MM.1S (cell line): ENCODE data around the gene CC2D2B.

ENCODE experiments used
- DNase-seq: peaks from one replicate; pipeline ENCODE4 v3.0.0-alpha.2; 2015
- H2AFZ ChIP-seq: fragments of 300-600 bp; sonication (generic); 2 replicates; pipeline ENCODE4 v1.6.0; 2016; ENCODE audit warnings: antibody characterized with exemption, low read length
- H3F3A ChIP-seq: fragments of 300-600 bp; sonication (generic); 2 replicates; pipeline ENCODE4 v1.6.1; 2016; ENCODE audit warnings: mild to moderate bottlenecking, antibody characterized with exemption, low read length, moderate library complexity, mixed read lengths; ENCODE audit not compliant: insufficient read depth
- H3K27ac ChIP-seq: fragments of 300-600 bp; sonication (generic); 2 replicates; pipeline ENCODE4 v1.5.1; 2016; ENCODE audit warnings: mild to moderate bottlenecking, low read length
- H3K27me3 ChIP-seq: fragments of 300-600 bp; sonication (generic); replicated peaks from 2 replicates; pipeline ENCODE4 v1.6.0; 2016; ENCODE audit warnings: low read length; ENCODE audit not compliant: insufficient read depth
- H3K36me3 ChIP-seq: fragments of 300-600 bp; sonication (generic); replicated peaks from 2 replicates; pipeline ENCODE4 v1.6.1; 2016; ENCODE audit warnings: mild to moderate bottlenecking, low read length, mixed read lengths; ENCODE audit not compliant: insufficient read depth
- H3K4me1 ChIP-seq: fragments of 300-600 bp; sonication (generic); 2 replicates; pipeline ENCODE4 v1.6.1; 2016; ENCODE audit warnings: low read length, mixed read lengths
- H3K4me2 ChIP-seq: fragments of 300-600 bp; sonication (generic); 2 replicates; pipeline ENCODE4 v1.6.0; 2016; ENCODE audit warnings: low read depth, low read length
- H3K4me3 ChIP-seq: fragments of 300-600 bp; sonication (generic); 2 replicates; pipeline ENCODE4 v1.5.1; 2016; ENCODE audit warnings: low read length, mixed read lengths
- H3K79me2 ChIP-seq: fragments of 300-600 bp; sonication (generic); 2 replicates; pipeline ENCODE4 v1.6.1; 2016; ENCODE audit warnings: mixed run types, low read length, mixed read lengths
- H3K9ac ChIP-seq: fragments of 300-600 bp; sonication (generic); 2 replicates; pipeline ENCODE4 v1.6.1; 2016; ENCODE audit warnings: low read length, mixed read lengths
- H3K9me2 ChIP-seq: fragments of 300-600 bp; sonication (generic); replicated peaks from 2 replicates; pipeline ENCODE4 v1.6.1; 2016; ENCODE audit warnings: mild to moderate bottlenecking, low read length, mixed read lengths; ENCODE audit not compliant: insufficient read depth
- H3K9me3 ChIP-seq: fragments of 300-600 bp; sonication (generic); replicated peaks from 2 replicates; pipeline ENCODE4 v1.6.1; 2016; ENCODE audit warnings: mild to moderate bottlenecking, low read length, mixed read lengths; ENCODE audit not compliant: insufficient read depth
- H4K20me1 ChIP-seq: fragments of 300-600 bp; sonication (generic); 2 replicates; pipeline ENCODE4 v1.6.1; 2016; ENCODE audit warnings: mild to moderate bottlenecking, low read length, moderate library complexity, mixed read lengths; ENCODE audit not compliant: insufficient read depth
- CTCF ChIP-seq: fragments of 300-600 bp; sonication (generic); IDR thresholded peaks from 2 replicates; pipeline ENCODE4 v1.5.1; 2016; ENCODE audit warnings: antibody characterized with exemption, low read length, mixed read lengths
- EZH2 ChIP-seq: fragments of 300-600 bp; sonication (generic); optimal IDR thresholded peaks from 2 replicates; pipeline ENCODE3; 2017; ENCODE audit warnings: low read depth, mild to moderate bottlenecking, antibody characterized with exemption, low read length, mixed read lengths
- EZH2phosphoT487 ChIP-seq: fragments of 300-600 bp; sonication (generic); IDR thresholded peaks from 2 replicates; pipeline ENCODE4 v1.6.1; 2018; ENCODE audit warnings: antibody characterized with exemption, low read length

The CC2D2B gene

GRCh38 chr10:96017191-96017687 lies 109.5 kb downstream of the CC2D2B start:
- no peak overlapping the region for H3K4me3 ChIP-seq
- no peaks in the 10 kb centered on the region for H3K9me3 ChIP-seq
- H3K79me2 ChIP-seq = no peaks in the 10 kb centered on the region
- no peaks in the 10 kb centered on the region for H3K36me3 ChIP-seq
- H3F3A ChIP-seq = no peaks in the 10 kb centered on the region
- H3K4me2 ChIP-seq = no peak overlapping the region
- H3K27ac ChIP-seq = no peak overlapping the region
- no peaks in the 10 kb centered on the region for H3K4me1 ChIP-seq
- TF ChIP-seq EZH2phosphoT487 (no peak), CTCF (peak; percentile 89), EZH2 (no peak)
- DNase-seq = peak; percentile 77
- H4K20me1 ChIP-seq = no peaks in the 10 kb centered on the region
- no peaks in the 10 kb centered on the region for H3K9me2 ChIP-seq
- H3K9ac ChIP-seq = no peak overlapping the region
- no peak overlapping the region for H2AFZ ChIP-seq
- no peaks in the 10 kb centered on the region for H3K27me3 ChIP-seq

- no peaks in the 10 kb centered on the region for H3K79me2 ChIP-seq
- TF ChIP-seq EZH2 (no peak), CTCF (no peak), EZH2phosphoT487 (no peak)
- H4K20me1 ChIP-seq = no peaks in the 10 kb centered on the region
- H3K9me3 ChIP-seq = no peaks in the 10 kb centered on the region
- no peaks in the 10 kb centered on the region for H3K4me1 ChIP-seq
- H3F3A ChIP-seq = no peaks in the 10 kb centered on the region
- H2AFZ ChIP-seq = no peak overlapping the region
- no peaks in the 10 kb centered on the region for H3K9me2 ChIP-seq
- no peak overlapping the region for H3K9ac ChIP-seq
- H3K27me3 ChIP-seq = no peaks in the 10 kb centered on the region
- no peak overlapping the region for H3K4me2 ChIP-seq
- no peak overlapping the region for H3K4me3 ChIP-seq
- H3K27ac ChIP-seq = no peak overlapping the region
- H3K36me3 ChIP-seq = no peaks in the 10 kb centered on the region
- DNase-seq = no peak
Measured at GRCh38 chr10:96021332-96021731, 113.6 kb downstream of the CC2D2B start.

GRCh38 chr10:96022739-96023138 lies 115.0 kb downstream of the CC2D2B start:
- Histone ChIP-seq H4K20me1 (no peaks in the 10 kb centered on the region), H3K4me1 (no peaks in the 10 kb centered on the region), H3K9ac (no peak overlapping the region), H3K9me2 (no peaks in the 10 kb centered on the region), H3K79me2 (no peaks in the 10 kb centered on the region), H3K36me3 (no peaks in the 10 kb centered on the region), H3K27me3 (no peaks in the 10 kb centered on the region), H3K4me2 (no peak overlapping the region), H3K27ac (no peak overlapping the region), H3K9me3 (no peaks in the 10 kb centered on the region), H3F3A (no peaks in the 10 kb centered on the region), H2AFZ (no peak overlapping the region), H3K4me3 (no peak overlapping the region)
- no peak for TF ChIP-seq EZH2phosphoT487
- TF ChIP-seq EZH2 = no peak
- TF ChIP-seq CTCF = no peak
- no peak for DNase-seq
